OCI-LY3 (cell line): Measurements from ENCODE around the gene MEX3C.

Experiments
- H2AFZ ChIP-seq: fragments of 200-600, 300-600 bp; shearing (Covaris generic); 2 replicates; pipeline ENCODE4 v1.6.0; 2014; ENCODE audit warnings: antibody characterized with exemption, low read depth, low read length
- H3K27ac ChIP-seq: fragments of 200-600, 300-600 bp; sonication (generic); 2 replicates; pipeline ENCODE4 v1.5.1; 2014; ENCODE audit warnings: mild to moderate bottlenecking, low read length, moderate library complexity, mixed read lengths
- H3K27me3 ChIP-seq: fragments of 200-600, 300-600 bp; sonication (generic); 2 replicates; pipeline ENCODE4 v1.6.1; 2014; ENCODE audit warnings: low read depth, low read length, mixed read lengths
- H3K36me3 ChIP-seq: fragments of 200-600, 300-600 bp; sonication (generic); replicated peaks from 2 replicates; pipeline ENCODE3; 2014; ENCODE audit warnings: low read depth, low read length, mixed read lengths
- H3K4me1 ChIP-seq: fragments of 300-600, 200-600 bp; sonication (generic); 2 replicates; pipeline ENCODE4 v1.6.1; 2014; ENCODE audit warnings: low read length, mixed read lengths
- H3K4me2 ChIP-seq: fragments of 200-600, 300-600 bp; sonication (generic); 2 replicates; pipeline ENCODE4 v1.6.1; 2014; ENCODE audit warnings: low read length, mixed read lengths
- H3K4me3 ChIP-seq: fragments of 300-600, 200-600 bp; sonication (generic); 2 replicates; pipeline ENCODE4 v1.5.1; 2014; ENCODE audit warnings: antibody characterized with exemption, mild to moderate bottlenecking, low read length, moderate library complexity
- H3K79me2 ChIP-seq: fragments of 300-600, 200-600 bp; shearing (Covaris generic); 2 replicates; pipeline ENCODE4 v1.6.1; 2014; ENCODE audit warnings: mild to moderate bottlenecking, low read length, mixed read lengths
- H3K9ac ChIP-seq: fragments of 300-600, 200-600 bp; shearing (Covaris generic); 2 replicates; pipeline ENCODE4 v1.6.0; 2014; ENCODE audit warnings: mild to moderate bottlenecking, low read length, moderate library complexity
- H3K9me3 ChIP-seq: fragments of 200-600, 300-600 bp; shearing (Covaris generic); 2 replicates; pipeline ENCODE4 v1.6.1; 2014; ENCODE audit warnings: low read length, mixed read lengths; ENCODE audit not compliant: insufficient read depth
- H4K20me1 ChIP-seq: fragments of 200-600, 300-600 bp; sonication (generic); 2 replicates; pipeline ENCODE4 v1.6.1; 2016; ENCODE audit warnings: low read length, mixed read lengths; ENCODE audit not compliant: insufficient read depth
- EZH2phosphoT487 ChIP-seq: fragments of 200-600 bp; shearing (Covaris generic); IDR thresholded peaks from 2 replicates; pipeline ENCODE4 v1.6.1; 2018; ENCODE audit warnings: antibody characterized with exemption, mixed run types, low read depth
- TF ChIP-seq, protein P1 (sequence below): fragments of 200-600, 300-600 bp; sonication (generic); IDR thresholded peaks from 2 replicates; pipeline ENCODE4 v1.5.1; 2014; ENCODE audit warnings: antibody characterized with exemption, low read length, low read depth

The MEX3C gene

GRCh38 chr18:51134721-51135120, 62.8 kb downstream of the MEX3C start:
- no peaks in the 10 kb centered on the region for H3K27me3 ChIP-seq
- H3K4me2 ChIP-seq, result no peak overlapping the region
- peaks cover 27% of the 10 kb centered on the region for H3K4me1 ChIP-seq
- no peak overlapping the region for H3K4me3 ChIP-seq
- H3K9ac ChIP-seq, result no peak overlapping the region
- H2AFZ ChIP-seq, result no peak overlapping the region
- no peaks in the 10 kb centered on the region for H3K9me3 ChIP-seq
- no peaks in the 10 kb centered on the region for H4K20me1 ChIP-seq
- H3K79me2 ChIP-seq, result no peaks in the 10 kb centered on the region
- no peak for TF ChIP-seq EZH2phosphoT487
- TF ChIP-seq, protein P1, sequence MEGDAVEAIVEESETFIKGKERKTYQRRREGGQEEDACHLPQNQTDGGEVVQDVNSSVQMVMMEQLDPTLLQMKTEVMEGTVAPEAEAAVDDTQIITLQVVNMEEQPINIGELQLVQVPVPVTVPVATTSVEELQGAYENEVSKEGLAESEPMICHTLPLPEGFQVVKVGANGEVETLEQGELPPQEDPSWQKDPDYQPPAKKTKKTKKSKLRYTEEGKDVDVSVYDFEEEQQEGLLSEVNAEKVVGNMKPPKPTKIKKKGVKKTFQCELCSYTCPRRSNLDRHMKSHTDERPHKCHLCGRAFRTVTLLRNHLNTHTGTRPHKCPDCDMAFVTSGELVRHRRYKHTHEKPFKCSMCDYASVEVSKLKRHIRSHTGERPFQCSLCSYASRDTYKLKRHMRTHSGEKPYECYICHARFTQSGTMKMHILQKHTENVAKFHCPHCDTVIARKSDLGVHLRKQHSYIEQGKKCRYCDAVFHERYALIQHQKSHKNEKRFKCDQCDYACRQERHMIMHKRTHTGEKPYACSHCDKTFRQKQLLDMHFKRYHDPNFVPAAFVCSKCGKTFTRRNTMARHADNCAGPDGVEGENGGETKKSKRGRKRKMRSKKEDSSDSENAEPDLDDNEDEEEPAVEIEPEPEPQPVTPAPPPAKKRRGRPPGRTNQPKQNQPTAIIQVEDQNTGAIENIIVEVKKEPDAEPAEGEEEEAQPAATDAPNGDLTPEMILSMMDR, result no peak
- no peaks in the 10 kb centered on the region for H3K36me3 ChIP-seq
- no peak overlapping the region for H3K27ac ChIP-seq

- Histone ChIP-seq H3K36me3 (no peaks in the 10 kb centered on the region), H3K4me1 (peaks cover 21% of the 10 kb centered on the region), H3K4me2 (no peak overlapping the region), H3K9ac (no peak overlapping the region), H3K27ac (no peak overlapping the region), H4K20me1 (no peaks in the 10 kb centered on the region), H3K4me3 (no peak overlapping the region), H3K27me3 (no peaks in the 10 kb centered on the region), H3K9me3 (no peaks in the 10 kb centered on the region), H3K79me2 (no peaks in the 10 kb centered on the region), H2AFZ (no peak overlapping the region)
- TF ChIP-seq, protein P1, result no peak
- TF ChIP-seq EZH2phosphoT487, result no peak
Observed at GRCh38 chr18:51133580-51134160, 63.8 kb downstream of the MEX3C start.

DNA sequence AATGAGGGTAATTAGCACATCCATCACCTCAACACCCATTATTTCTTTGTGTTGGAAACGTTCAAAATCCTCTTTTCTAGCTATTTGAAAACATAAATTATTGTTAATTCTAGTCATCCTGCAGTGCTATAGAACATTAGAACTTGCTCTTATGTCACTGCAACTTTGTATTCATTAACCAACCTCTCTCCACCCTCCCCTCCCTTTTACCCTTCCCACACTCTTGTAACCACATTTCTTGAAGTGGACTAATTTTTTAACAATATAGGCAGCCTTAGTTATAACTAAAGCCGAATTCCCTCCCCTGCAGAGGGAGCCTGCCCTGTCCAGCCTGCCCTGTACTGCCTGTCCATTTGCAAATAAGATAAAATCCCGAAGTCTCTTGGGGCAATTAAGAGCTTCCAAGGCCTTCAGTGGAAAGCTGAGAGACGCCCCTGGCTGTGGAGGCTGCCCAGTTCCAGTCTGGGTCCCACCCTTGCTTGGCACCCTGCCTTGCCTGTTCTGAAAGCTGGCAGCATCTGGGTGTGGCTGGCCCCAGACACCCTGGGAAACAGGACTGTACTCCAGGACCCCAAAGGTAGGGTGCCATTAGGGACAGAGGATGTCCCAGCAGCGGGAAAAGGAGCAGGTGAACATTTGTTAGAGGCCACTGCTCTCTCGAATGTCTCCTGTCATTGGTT, 65.1 kb downstream of the MEX3C start:
- Histone ChIP-seq H2AFZ (no peak overlapping the region), H3K27me3 (no peaks in the 10 kb centered on the region), H3K4me2 (no peak overlapping the region), H4K20me1 (no peaks in the 10 kb centered on the region), H3K9me3 (no peaks in the 10 kb centered on the region), H3K4me3 (no peak overlapping the region), H3K27ac (no peak overlapping the region), H3K4me1 (peaks cover 9% of the 10 kb centered on the region), H3K79me2 (no peaks in the 10 kb centered on the region), H3K36me3 (no peaks in the 10 kb centered on the region), H3K9ac (no peak overlapping the region)
- no peak for TF ChIP-seq EZH2phosphoT487
- TF ChIP-seq, protein P1, result no peak

DNA sequence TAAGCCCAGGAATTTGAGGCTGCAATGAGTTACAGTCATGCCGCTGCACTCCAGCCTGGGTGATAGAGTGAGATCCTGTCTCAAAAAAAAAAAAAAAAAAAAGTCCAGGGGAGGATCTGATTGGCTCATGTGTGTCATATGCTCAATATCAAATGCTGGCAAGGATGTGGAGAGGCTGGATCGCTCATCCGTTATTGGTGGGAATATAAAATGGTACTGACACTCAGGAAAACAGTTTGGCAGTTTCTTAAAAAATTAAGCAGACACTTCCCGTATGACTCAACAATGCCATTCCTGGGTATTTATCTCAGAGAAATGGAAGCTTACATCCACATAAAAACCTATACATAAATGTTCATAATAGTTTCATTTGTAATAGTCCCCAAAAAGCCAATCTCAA, 68.9 kb downstream of the MEX3C start:
- Histone ChIP-seq H3K4me3 (no peak overlapping the region), H2AFZ (no peak overlapping the region), H3K4me2 (no peak overlapping the region), H3K27me3 (no peaks in the 10 kb centered on the region), H3K36me3 (no peaks in the 10 kb centered on the region), H3K27ac (no peak overlapping the region), H3K9ac (no peak overlapping the region), H3K79me2 (no peaks in the 10 kb centered on the region), H4K20me1 (no peaks in the 10 kb centered on the region), H3K4me1 (peaks cover 4% of the 10 kb centered on the region), H3K9me3 (no peaks in the 10 kb centered on the region)
- TF ChIP-seq EZH2phosphoT487, result no peak
- TF ChIP-seq, protein P1, result no peak
